DND-41 (cell line): Measurements from ENCODE around the gene ITPR1.

Experiments used
- ATAC-seq: fragments of 200-7000 bp; cut with Tn5 transposase; 3 replicates; pipeline ENCODE4 v1.9.1; 2021; ENCODE audit warnings: low read depth; ENCODE audit not compliant: insufficient read depth
- DNase-seq: peaks from one replicate; pipeline ENCODE4 v3.0.0-alpha.2; 2020
- H2AFZ ChIP-seq: 2 replicates; pipeline ENCODE4 v1.6.0; 2012; ENCODE audit warnings: low read depth, low read length
- H3K27ac ChIP-seq: 2 replicates; pipeline ENCODE4 v1.5.1; 2012; ENCODE audit warnings: low read length, inconsistent platforms
- H3K27me3 ChIP-seq: fragments of 200-600 bp; sonication (generic); 2 replicates; pipeline ENCODE4 v1.6.0; 2012; ENCODE audit warnings: low read length, mild to moderate bottlenecking, inconsistent platforms; ENCODE audit not compliant: insufficient read depth, poor library complexity
- H3K36me3 ChIP-seq: 2 replicates; pipeline ENCODE4 v1.5.1; 2012; ENCODE audit warnings: low read length, inconsistent platforms; ENCODE audit not compliant: insufficient read depth
- H3K4me1 ChIP-seq: 2 replicates; pipeline ENCODE4 v1.5.1; 2012; ENCODE audit warnings: mild to moderate bottlenecking, low read length; ENCODE audit not compliant: insufficient read depth
- H3K4me2 ChIP-seq: 2 replicates; pipeline ENCODE4 v1.6.0; 2012; ENCODE audit warnings: mild to moderate bottlenecking, moderate library complexity, low read length, inconsistent platforms; ENCODE audit not compliant: insufficient read depth
- H3K4me3 ChIP-seq, 2 experiments: fragments of 200-600 bp in 1 of 2; shearing (Covaris generic) in 1 of 2; 2 replicates each; pipeline ENCODE4 v1.5.1; 2012 to 2016; ENCODE audit warnings: inconsistent platforms in 2 of 2, low read length in 2 of 2, mild to moderate bottlenecking in 2 of 2, low read depth in 1 of 2, moderate library complexity in 1 of 2
- H3K79me2 ChIP-seq: 2 replicates; pipeline ENCODE4 v1.6.0; 2012; ENCODE audit warnings: low read length, inconsistent platforms; ENCODE audit not compliant: insufficient read depth
- H3K9ac ChIP-seq: 2 replicates; pipeline ENCODE4 v1.6.0; 2012; ENCODE audit warnings: low read depth, mild to moderate bottlenecking, inconsistent platforms, low read length, moderate library complexity
- H3K9me3 ChIP-seq: 2 replicates; pipeline ENCODE4 v1.5.1; 2012; ENCODE audit warnings: low read length, moderate library complexity, mild to moderate bottlenecking, inconsistent platforms; ENCODE audit not compliant: insufficient read depth, severe bottlenecking
- H4K20me1 ChIP-seq: 2 replicates; pipeline ENCODE4 v1.6.0; 2012; ENCODE audit warnings: low read length; ENCODE audit not compliant: insufficient read depth
- CTCF ChIP-seq: IDR thresholded peaks from 2 replicates; pipeline ENCODE4 v1.5.1; 2012; ENCODE audit warnings: borderline replicate concordance, low read length, moderate library complexity, mild to moderate bottlenecking; ENCODE audit not compliant: poor library complexity, severe bottlenecking; ENCODE audit errors: extremely low read depth
- EZH2 ChIP-seq: IDR thresholded peaks from 3 replicates; pipeline ENCODE4 v1.6.1; 2012; ENCODE audit warnings: borderline replicate concordance, low read depth, mild to moderate bottlenecking, moderate library complexity, low read length, inconsistent platforms; ENCODE audit not compliant: severe bottlenecking

ITPR1 gene

GRCh38 chr3:4615750-4616149 lies 122.6 kb downstream of the ITPR1 start:
- DNase-seq (no peak), ATAC-seq (no peak)
- no peaks in the 10 kb centered on the region for H3K36me3 ChIP-seq
- no peak overlapping the region for H3K27ac ChIP-seq
- H3K4me2 ChIP-seq = no peak overlapping the region
- H3K79me2 ChIP-seq = no peaks in the 10 kb centered on the region
- H3K4me3 ChIP-seq = no peak overlapping the region
- no peak overlapping the region for H3K9ac ChIP-seq
- H2AFZ ChIP-seq = no peak overlapping the region
- H3K27me3 ChIP-seq = no peaks in the 10 kb centered on the region
- no peaks in the 10 kb centered on the region for H3K9me3 ChIP-seq
- no peaks in the 10 kb centered on the region for H4K20me1 ChIP-seq
- TF ChIP-seq EZH2 = no peak
- TF ChIP-seq CTCF = no peak
- H3K4me1 ChIP-seq = no peaks in the 10 kb centered on the region

GRCh38 chr3:4623421-4623999 lies 130.4 kb downstream of the ITPR1 start:
- DNase-seq (no peak), ATAC-seq (no peak)
- Histone ChIP-seq H3K27me3 (no peaks in the 10 kb centered on the region), H3K4me3 (no peak overlapping the region), H3K36me3 (no peaks in the 10 kb centered on the region), H3K9me3 (no peaks in the 10 kb centered on the region), H3K4me1 (no peaks in the 10 kb centered on the region), H3K79me2 (no peaks in the 10 kb centered on the region), H2AFZ (no peak overlapping the region), H3K4me2 (no peak overlapping the region), H3K27ac (no peak overlapping the region), H3K9ac (no peak overlapping the region), H4K20me1 (no peaks in the 10 kb centered on the region)
- TF ChIP-seq CTCF (no peak), EZH2 (no peak)

- H3K9me3 ChIP-seq = no peaks in the 10 kb centered on the region
- DNase-seq (no peak), ATAC-seq (no peak)
- H3K4me1 ChIP-seq = no peaks in the 10 kb centered on the region
- no peaks in the 10 kb centered on the region for H4K20me1 ChIP-seq
- H3K27me3 ChIP-seq = no peaks in the 10 kb centered on the region
- H3K36me3 ChIP-seq = no peaks in the 10 kb centered on the region
- TF ChIP-seq EZH2 (no peak), CTCF (no peak)
- no peak overlapping the region for H3K27ac ChIP-seq
- H3K4me2 ChIP-seq = no peak overlapping the region
- H3K9ac ChIP-seq = no peak overlapping the region
- no peaks in the 10 kb centered on the region for H3K79me2 ChIP-seq
- no peak overlapping the region for H2AFZ ChIP-seq
- H3K4me3 ChIP-seq = no peak overlapping the region
These were observed 134.7 kb downstream of the ITPR1 start for GRCh38 chr3:4627651-4628375.
